ENCODE data around the gene CBX8.
A peak's percentile ranks its signal among the peaks of the same experiment; 100 is the strongest.

The CBX8 gene

GRCh38 chr17:79804856-79805696 is 8.2 kb upstream of the CBX8 start:
- no peak for TF ChIP-seq CTCF (conservative IDR thresholded peaks at IDR 0.05; ENCODE audit: control insufficient read depth, insufficient read depth, low read depth, low read length)
- no peak overlapping the region for H3K4me3 ChIP-seq (ENCODE audit: control insufficient read depth, low read depth, low read length)
- DNase-seq (ENCODE audit: low read depth): no peak

GRCh38 chr17:79803997-79804855 is 7.3 kb upstream of the CBX8 start:
- no peak for TF ChIP-seq CTCF (conservative IDR thresholded peaks at IDR 0.05; ENCODE audit: control insufficient read depth, insufficient read depth, low read depth, low read length)
- DNase-seq (ENCODE audit: low read depth): peak; percentile 29
- H3K4me3 ChIP-seq (ENCODE audit: control insufficient read depth, low read depth, low read length): no peak overlapping the region

GRCh38 chr17:79803421-79803996 is 6.6 kb upstream of the CBX8 start:
- DNase-seq (ENCODE audit: low read depth): no peak
- no peak for TF ChIP-seq CTCF (conservative IDR thresholded peaks at IDR 0.05; ENCODE audit: control insufficient read depth, insufficient read depth, low read depth, low read length)
- no peak overlapping the region for H3K4me3 ChIP-seq (ENCODE audit: control insufficient read depth, low read depth, low read length)

- no peak for TF ChIP-seq CTCF (conservative IDR thresholded peaks at IDR 0.05; ENCODE audit: control insufficient read depth, insufficient read depth, low read depth, low read length)
- no peak overlapping the region for H3K4me3 ChIP-seq (ENCODE audit: control insufficient read depth, low read depth, low read length)
- no peak for DNase-seq (ENCODE audit: low read depth)
Observed at GRCh38 chr17:79802736-79803420, 6.0 kb upstream of the CBX8 start.

GRCh38 chr17:79802039-79802735 is 5.3 kb upstream of the CBX8 start:
- no peak for DNase-seq (ENCODE audit: low read depth)
- H3K4me3 ChIP-seq (ENCODE audit: control insufficient read depth, low read depth, low read length): no peak overlapping the region
- TF ChIP-seq CTCF (conservative IDR thresholded peaks at IDR 0.05; ENCODE audit: control insufficient read depth, insufficient read depth, low read depth, low read length): no peak
